Loucy (cell line): ENCODE measurements around the gene AHNAK.

Source experiments
- H2AFZ ChIP-seq: fragments of 200-600 bp; sonication (generic); 2 replicates; pipeline ENCODE4 v1.6.0; 2016; ENCODE audit warnings: antibody characterized with exemption, mild to moderate bottlenecking, low read length, moderate library complexity
- H3F3A ChIP-seq: fragments of 200-600 bp; 2 replicates; pipeline ENCODE4 v1.6.0; 2016; ENCODE audit warnings: antibody characterized with exemption, low read depth, mild to moderate bottlenecking
- H3K27me3 ChIP-seq: fragments of 200-600 bp; sonication (generic); 2 replicates; pipeline ENCODE4 v1.6.1; 2014; ENCODE audit warnings: low read length, mild to moderate bottlenecking; ENCODE audit not compliant: insufficient read depth, poor library complexity, severe bottlenecking
- H3K36me3 ChIP-seq: fragments of 200-600 bp; sonication (generic); 2 replicates; pipeline ENCODE4 v1.6.1; 2016; ENCODE audit warnings: low read length; ENCODE audit not compliant: insufficient read depth
- H3K4me1 ChIP-seq: fragments of 200-600 bp; sonication (generic); 2 replicates; pipeline ENCODE4 v1.5.1; 2014; ENCODE audit warnings: low read length, mild to moderate bottlenecking; ENCODE audit not compliant: insufficient read depth, poor library complexity, severe bottlenecking
- H3K4me2 ChIP-seq: fragments of 200-600 bp; sonication (generic); 2 replicates; pipeline ENCODE4 v1.6.0; 2014; ENCODE audit warnings: antibody characterized with exemption, low read length, low read depth, mild to moderate bottlenecking; ENCODE audit not compliant: poor library complexity, severe bottlenecking
- H3K4me3 ChIP-seq: fragments of 200-600 bp; sonication (generic); 2 replicates; pipeline ENCODE4 v1.5.1; 2014; ENCODE audit warnings: low read length, mild to moderate bottlenecking, mixed read lengths; ENCODE audit not compliant: poor library complexity, severe bottlenecking
- H3K79me2 ChIP-seq: fragments of 200-600 bp; sonication (generic); 2 replicates; pipeline ENCODE4 v1.6.1; 2014; ENCODE audit warnings: low read length; ENCODE audit not compliant: insufficient read depth
- H3K9ac ChIP-seq: fragments of 200-600 bp; sonication (generic); 2 replicates; pipeline ENCODE4 v1.6.0; 2014; ENCODE audit warnings: mild to moderate bottlenecking, low read depth, low read length, moderate library complexity; ENCODE audit not compliant: poor library complexity, severe bottlenecking
- H3K9me2 ChIP-seq: fragments of 200-600 bp; sonication (generic); replicated peaks from 2 replicates; pipeline ENCODE4 v1.6.1; 2016; ENCODE audit warnings: low read depth, low read length, mixed read lengths
- H3K9me3 ChIP-seq: fragments of 200-600 bp; sonication (generic); 2 replicates; pipeline ENCODE4 v1.6.1; 2014; ENCODE audit warnings: mild to moderate bottlenecking, antibody characterized with exemption, low read length, low read depth; ENCODE audit not compliant: insufficient read depth
- H4K20me1 ChIP-seq: fragments of 200-600 bp; sonication (generic); 2 replicates; pipeline ENCODE4 v1.6.0; 2014; ENCODE audit warnings: antibody characterized with exemption, low read length, mild to moderate bottlenecking; ENCODE audit not compliant: insufficient read depth, poor library complexity, severe bottlenecking
- CTCF ChIP-seq: fragments of 200-600 bp; sonication (generic); conservative IDR thresholded peaks from 2 replicates; pipeline ENCODE4 v1.5.1; 2014; ENCODE audit warnings: mild to moderate bottlenecking, antibody characterized with exemption, low read length
- EZH2phosphoT487 ChIP-seq: fragments of 200-600 bp; IDR thresholded peaks from 2 replicates; pipeline ENCODE4 v1.6.1; 2018; ENCODE audit warnings: antibody characterized with exemption, mild to moderate bottlenecking, moderate library complexity, borderline replicate concordance

AHNAK gene

GRCh38 chr11:62534779-62535545 is 11.6 kb downstream of the AHNAK start:
- Histone ChIP-seq H3K79me2 (peaks cover 13% of the 10 kb centered on the region), H3K36me3 (peaks cover 21% of the 10 kb centered on the region; the same call in 1 of the 2 replicates), H4K20me1 (no peaks in the 10 kb centered on the region)

GRCh38 chr11:62532096-62532495 is 14.5 kb downstream of the AHNAK start:
- Histone ChIP-seq H3K27me3 (no peaks in the 10 kb centered on the region), H3K36me3 (peaks cover 21% of the 10 kb centered on the region; the same call in 1 of the 2 replicates), H3K9me2 (no peaks in the 10 kb centered on the region), H2AFZ (no peak overlapping the region), H3K4me3 (no peak overlapping the region), H3K4me2 (no peak overlapping the region), H3K79me2 (no peaks in the 10 kb centered on the region), H3K9me3 (no peaks in the 10 kb centered on the region), H3K9ac (no peak overlapping the region), H3F3A (no peaks in the 10 kb centered on the region), H4K20me1 (no peaks in the 10 kb centered on the region), H3K4me1 (no peaks in the 10 kb centered on the region)
- TF ChIP-seq EZH2phosphoT487 (no peak), CTCF (no peak)

More at GRCh38 chr11:62534779-62535545, 11.6 kb downstream of the AHNAK start:
- Histone ChIP-seq H2AFZ (no peak overlapping the region), H3K9me3 (no peaks in the 10 kb centered on the region), H3K9me2 (no peaks in the 10 kb centered on the region), H3K4me2 (no peak overlapping the region), H3K27me3 (no peaks in the 10 kb centered on the region), H3F3A (no peaks in the 10 kb centered on the region), H3K9ac (no peak overlapping the region), H3K4me3 (no peak overlapping the region), H3K4me1 (peaks cover 15% of the 10 kb centered on the region)
- no peak for TF ChIP-seq EZH2phosphoT487
- TF ChIP-seq CTCF = no peak

GRCh38 chr11:62516736-62517371 is 29.8 kb downstream of the AHNAK start:
- H3K4me1 ChIP-seq = no peaks in the 10 kb centered on the region
- H3K9me3 ChIP-seq = no peaks in the 10 kb centered on the region
- H3K4me3 ChIP-seq = no peak overlapping the region
- H3F3A ChIP-seq = no peaks in the 10 kb centered on the region
- no peak for TF ChIP-seq EZH2phosphoT487
- no peak for TF ChIP-seq CTCF
- no peaks in the 10 kb centered on the region for H3K27me3 ChIP-seq
- no peaks in the 10 kb centered on the region for H3K36me3 ChIP-seq
- H3K4me2 ChIP-seq = no peak overlapping the region
- H3K79me2 ChIP-seq = no peaks in the 10 kb centered on the region
- no peaks in the 10 kb centered on the region for H4K20me1 ChIP-seq
- no peak overlapping the region for H3K9ac ChIP-seq
- no peak overlapping the region for H2AFZ ChIP-seq
- no peaks in the 10 kb centered on the region for H3K9me2 ChIP-seq
